Measurements from ENCODE around the gene HACD2.
"Not testable (repeated sequence)": the region's sequence is repeated elsewhere in the genome, so short reads cannot be mapped to it uniquely, and the experiment has no call there.

HACD2 gene

GRCh38 chr3:123489400-123490004 lies 95.4 kb downstream of the HACD2 start:
- no peak overlapping the region for H3K4me3 ChIP-seq (ENCODE audit: low read depth, low read length)
- DNase-seq (ENCODE audit: low read depth): peak; percentile 41
- TF ChIP-seq, protein P1, sequence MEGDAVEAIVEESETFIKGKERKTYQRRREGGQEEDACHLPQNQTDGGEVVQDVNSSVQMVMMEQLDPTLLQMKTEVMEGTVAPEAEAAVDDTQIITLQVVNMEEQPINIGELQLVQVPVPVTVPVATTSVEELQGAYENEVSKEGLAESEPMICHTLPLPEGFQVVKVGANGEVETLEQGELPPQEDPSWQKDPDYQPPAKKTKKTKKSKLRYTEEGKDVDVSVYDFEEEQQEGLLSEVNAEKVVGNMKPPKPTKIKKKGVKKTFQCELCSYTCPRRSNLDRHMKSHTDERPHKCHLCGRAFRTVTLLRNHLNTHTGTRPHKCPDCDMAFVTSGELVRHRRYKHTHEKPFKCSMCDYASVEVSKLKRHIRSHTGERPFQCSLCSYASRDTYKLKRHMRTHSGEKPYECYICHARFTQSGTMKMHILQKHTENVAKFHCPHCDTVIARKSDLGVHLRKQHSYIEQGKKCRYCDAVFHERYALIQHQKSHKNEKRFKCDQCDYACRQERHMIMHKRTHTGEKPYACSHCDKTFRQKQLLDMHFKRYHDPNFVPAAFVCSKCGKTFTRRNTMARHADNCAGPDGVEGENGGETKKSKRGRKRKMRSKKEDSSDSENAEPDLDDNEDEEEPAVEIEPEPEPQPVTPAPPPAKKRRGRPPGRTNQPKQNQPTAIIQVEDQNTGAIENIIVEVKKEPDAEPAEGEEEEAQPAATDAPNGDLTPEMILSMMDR (IDR thresholded peaks at IDR 0.05; ENCODE audit: insufficient read depth, low read depth, low read length, missing control alignments): peak; percentile 75

- TF ChIP-seq, protein P1 (IDR thresholded peaks at IDR 0.05; ENCODE audit: insufficient read depth, low read depth, low read length, missing control alignments): no peak
- H3K4me3 ChIP-seq (ENCODE audit: low read depth, low read length): no peak overlapping the region
These were observed 96.1 kb downstream of the HACD2 start for GRCh38 chr3:123488645-123489347.

DNA sequence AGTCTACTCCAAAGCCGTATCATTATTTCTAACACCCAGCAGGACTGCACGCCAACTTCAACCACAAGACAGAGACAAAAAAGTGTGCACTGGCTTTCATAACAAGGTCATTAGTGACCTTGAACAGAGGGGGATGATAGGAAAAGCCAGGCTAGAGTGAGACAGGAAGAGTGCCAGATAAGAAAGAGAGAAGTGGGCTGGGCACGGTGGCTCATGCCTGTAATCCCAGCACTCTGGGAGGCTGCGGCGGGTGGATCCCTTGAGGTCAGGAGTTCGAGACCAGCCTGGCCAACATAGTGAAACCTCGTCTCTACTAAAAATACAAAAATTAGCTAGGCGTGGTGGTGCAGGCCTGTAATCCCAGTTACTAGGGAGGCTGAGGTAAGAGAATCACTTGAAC lies 97.8 kb downstream of the HACD2 start:
- DNase-seq (ENCODE audit: low read depth); H3K4me3 ChIP-seq (ENCODE audit: low read depth, low read length): not testable (repeated sequence)

More at GRCh38 chr3:123488645-123489347, 96.1 kb downstream of the HACD2 start:
- no peak for DNase-seq (ENCODE audit: low read depth)

- H3K4me3 ChIP-seq (ENCODE audit: low read depth, low read length): no peak overlapping the region
- DNase-seq (ENCODE audit: low read depth): no peak
- TF ChIP-seq, protein P1 (IDR thresholded peaks at IDR 0.05; ENCODE audit: insufficient read depth, low read depth, low read length, missing control alignments): no peak
These were observed 98.4 kb downstream of the HACD2 start for GRCh38 chr3:123486460-123486859.

DNA sequence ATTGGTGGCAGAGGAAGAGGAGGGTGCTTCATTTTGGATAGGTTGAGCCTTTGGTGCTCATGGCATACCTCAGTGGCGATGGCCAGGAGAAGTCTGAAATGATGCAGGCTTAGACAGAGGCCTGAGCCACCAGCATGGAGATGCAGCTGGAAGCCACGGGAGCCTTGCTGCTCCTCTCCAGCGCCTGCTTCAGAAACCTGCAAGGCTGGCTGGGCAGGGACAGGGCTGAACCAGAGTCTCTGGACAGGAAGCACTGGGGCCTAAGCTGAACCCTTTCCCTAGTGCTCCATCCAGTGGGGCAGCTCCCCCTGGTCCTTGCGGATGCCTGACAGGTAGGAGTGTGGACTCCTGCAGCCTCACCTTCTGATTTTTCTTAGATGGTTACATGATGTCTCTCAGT lies 99.3 kb downstream of the HACD2 start:
- TF ChIP-seq, protein P1 (IDR thresholded peaks at IDR 0.05; ENCODE audit: insufficient read depth, low read depth, low read length, missing control alignments): no peak
- DNase-seq (ENCODE audit: low read depth): no peak
- no peak overlapping the region for H3K4me3 ChIP-seq (ENCODE audit: low read depth, low read length)

DNA sequence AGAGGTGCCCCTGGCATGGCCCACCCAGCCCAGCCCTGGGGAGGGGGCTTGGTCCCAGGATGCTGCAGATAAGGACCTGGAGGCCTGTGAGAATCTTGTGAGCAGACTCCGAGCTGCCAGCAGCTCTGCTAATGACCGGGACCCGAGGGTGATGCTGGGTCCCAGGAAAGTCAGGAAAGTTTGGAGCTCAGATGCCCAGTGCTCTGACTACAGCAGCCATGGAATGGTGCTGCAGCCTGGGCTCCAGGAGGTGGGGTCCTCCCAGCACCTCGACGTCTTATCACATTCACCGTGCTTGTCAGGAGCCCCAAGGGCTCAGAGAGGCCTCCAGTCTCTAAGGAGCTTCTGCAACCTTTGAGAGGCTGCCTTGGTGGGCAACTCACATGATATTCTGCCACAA lies 101.7 kb downstream of the HACD2 start:
- H3K4me3 ChIP-seq (ENCODE audit: low read depth, low read length): no peak overlapping the region
- TF ChIP-seq, protein P1 (IDR thresholded peaks at IDR 0.05; ENCODE audit: insufficient read depth, low read depth, low read length, missing control alignments): no peak
- DNase-seq (ENCODE audit: low read depth): no peak

- H3K4me3 ChIP-seq (ENCODE audit: low read depth, low read length): no peak overlapping the region
- no peak for DNase-seq (ENCODE audit: low read depth)
- TF ChIP-seq, protein P1 (IDR thresholded peaks at IDR 0.05; ENCODE audit: insufficient read depth, low read depth, low read length, missing control alignments): no peak
These were observed 103.0 kb downstream of the HACD2 start for GRCh38 chr3:123481722-123482457.

Measured in GM12865 (cell line).